HCT116 (cell line): ENCODE measurements around the gene STRBP. TPM values are rescaled to one million over a fixed set of nuclear protein-coding genes. Genes with fewer than 3 reads are reported as not detected.

Experiments used
- ATAC-seq: fragments of 200-7000 bp; cut with Tn5 transposase; 2 replicates; pipeline ENCODE4 v1.9.1; 2020; ENCODE audit warnings: mild to moderate bottlenecking, moderate library complexity
- BruUV-seq: library from RNA; stranded (reverse); fragments of 400-500 nt; replicated peaks from 2 replicates; lab custom pipeline; 2021; lab: Mats Ljungman, UMichigan
- CTCF ChIA-PET: fragments of 300-600 bp; sonication (Branson Sonifier 250); formaldehyde crosslinking; loops from one replicate; lab custom pipeline; 2021; ENCODE audit warnings: antibody characterized with exemption; lab: Charles Lee
- POLR2A ChIA-PET: fragments of 300-600, 350-600 bp; sonication (Branson Sonifier 250); formaldehyde crosslinking; loops from one replicate; lab custom pipeline; 2021; ENCODE audit warnings: antibody characterized with exemption; lab: Charles Lee
- RAD21 ChIA-PET, 2 experiments: fragments of 300-600 bp; sonication (Branson Sonifier 250); formaldehyde crosslinking; loops; one replicate each; lab custom pipeline; 2023; ENCODE audit warnings: low total read pairs in 2 of 2; ENCODE audit not compliant: uncharacterized antibody in 2 of 2, unreplicated experiment in 2 of 2, low non-redundant PET in 1 of 2; lab: Charles Lee
- DNase-seq: peaks from one replicate; pipeline ENCODE4 v3.0.0-alpha.2; 2010; ENCODE audit warnings: low read depth, low spot score
- H2AFZ ChIP-seq: fragments of 200-600 bp; shearing (Covaris generic), sonication (generic); 2 replicates; pipeline ENCODE4 v1.6.1; 2017; ENCODE audit warnings: low read depth, mixed run types, mixed read lengths, antibody characterized with exemption, low read length; ENCODE audit not compliant: poor library complexity, severe bottlenecking
- H3K27ac ChIP-seq: 2 replicates; pipeline ENCODE4 v1.5.1; 2012; ENCODE audit warnings: low read depth, low read length
- H3K27me3 ChIP-seq: fragments of 200-600 bp; sonication (generic); 2 replicates; pipeline ENCODE4 v1.6.1; 2016; ENCODE audit warnings: mixed run types, low read length, mixed read lengths; ENCODE audit not compliant: insufficient read depth
- H3K36me3 ChIP-seq, 2 experiments: fragments of 200-500 bp in 1 of 2; fragments of 200-600 bp in 1 of 2; sonication (Bioruptor generic) in 1 of 2; sonication (generic) in 1 of 2; 2 replicates each; pipeline versions ENCODE4 v1.5.1 to v1.6.1; 2014 to 2016; ENCODE audit warnings: low read length in 2 of 2, inconsistent platforms in 1 of 2, mixed read lengths in 1 of 2, mixed run types in 1 of 2; ENCODE audit not compliant: insufficient read depth in 2 of 2, control insufficient read depth in 1 of 2
- H3K4me1 ChIP-seq, 2 experiments: fragments of 200-600 bp in 1 of 2; sonication (generic) in 1 of 2; 2 replicates each; pipeline versions ENCODE4 v1.5.1 to v1.6.1; 2012 to 2017; ENCODE audit warnings: low read length in 2 of 2, inconsistent platforms in 1 of 2, mild to moderate bottlenecking in 1 of 2, mixed read lengths in 1 of 2, mixed run types in 1 of 2, moderate library complexity in 1 of 2; ENCODE audit not compliant: insufficient read depth in 2 of 2, control insufficient read depth in 1 of 2
- H3K4me2 ChIP-seq: fragments of 200-600 bp; sonication (generic); 2 replicates; pipeline ENCODE4 v1.6.1; 2017; ENCODE audit warnings: mixed run types, low read length, mixed read lengths
- H3K4me3 ChIP-seq, 2 experiments: fragments of 200-600 bp in 1 of 2; sonication (generic) in 1 of 2; replicated peaks in 1 of 2; 2 replicates each; pipeline ENCODE4 v1.5.1; 2011 to 2016; ENCODE audit warnings: low read length in 2 of 2, control low read depth in 1 of 2, low read depth in 1 of 2, mild to moderate bottlenecking in 1 of 2, mixed read lengths in 1 of 2, mixed run types in 1 of 2
- H3K79me2 ChIP-seq: fragments of 200-600 bp; sonication (generic); 2 replicates; pipeline ENCODE4 v1.6.1; 2017; ENCODE audit warnings: mild to moderate bottlenecking, mixed run types, low read length, moderate library complexity, mixed read lengths; ENCODE audit not compliant: insufficient read depth
- H3K9ac ChIP-seq: fragments of 200-600 bp; sonication (generic); 2 replicates; pipeline ENCODE4 v1.6.1; 2016; ENCODE audit warnings: low read length, mixed read lengths
- H3K9me2 ChIP-seq: fragments of 200-600 bp; sonication (generic), shearing (Covaris generic); 2 replicates; pipeline ENCODE4 v1.6.1; 2017; ENCODE audit warnings: mixed run types, mild to moderate bottlenecking, moderate library complexity; ENCODE audit not compliant: insufficient read depth
- H3K9me3 ChIP-seq, 2 experiments: fragments of 200-500 bp in 1 of 2; fragments of 200-600 bp in 1 of 2; sonication (Bioruptor generic) in 1 of 2; sonication (generic) in 1 of 2; 2 replicates each; pipeline ENCODE4 v1.6.1; 2014 to 2017; ENCODE audit warnings: low read length in 2 of 2, mixed read lengths in 2 of 2, inconsistent platforms in 1 of 2, low read depth in 1 of 2, mild to moderate bottlenecking in 1 of 2, mixed run types in 1 of 2, moderate library complexity in 1 of 2; ENCODE audit not compliant: control insufficient read depth in 1 of 2, insufficient read depth in 1 of 2
- H4K20me1 ChIP-seq: fragments of 200-600 bp; sonication (generic), shearing (Covaris generic); 2 replicates; pipeline ENCODE4 v1.6.1; 2017; ENCODE audit warnings: mixed run types, mild to moderate bottlenecking, moderate library complexity; ENCODE audit not compliant: insufficient read depth
- CBX3 ChIP-seq: IDR thresholded peaks from 2 replicates; pipeline ENCODE4 v1.6.1; 2012; ENCODE audit warnings: low read depth
- CEBPB ChIP-seq: IDR thresholded peaks from 2 replicates; pipeline ENCODE4 v1.6.1; 2012; ENCODE audit warnings: low read depth
- EGR1 ChIP-seq: IDR thresholded peaks from 2 replicates; pipeline ENCODE4 v1.6.1; 2012; ENCODE audit warnings: low read depth
- EZH2 ChIP-seq: fragments of 200-600 bp; sonication (generic); IDR thresholded peaks from 2 replicates; pipeline ENCODE4 v1.6.1; 2017; ENCODE audit warnings: antibody characterized with exemption, mixed run types
- FOSL1 ChIP-seq: IDR thresholded peaks from 2 replicates; pipeline ENCODE4 v1.6.1; 2012; ENCODE audit warnings: low read depth
- JUND ChIP-seq: IDR thresholded peaks from 2 replicates; pipeline ENCODE4 v1.6.1; 2012
- RAD21 ChIP-seq: IDR thresholded peaks from 2 replicates; pipeline ENCODE4 v1.6.1; 2012; ENCODE audit warnings: low read depth, mild to moderate bottlenecking
- SIN3A ChIP-seq: IDR thresholded peaks from 2 replicates; pipeline ENCODE4 v1.6.1; 2012; ENCODE audit warnings: low read depth
- SP1 ChIP-seq: IDR thresholded peaks from 2 replicates; pipeline ENCODE4 v1.6.1; 2012; ENCODE audit warnings: low read depth
- TCF7L2 ChIP-seq: IDR thresholded peaks from 2 replicates; pipeline ENCODE4 v1.7.0; 2011; ENCODE audit warnings: borderline replicate concordance, inconsistent platforms; ENCODE audit not compliant: insufficient read depth, insufficient read length; ENCODE audit errors: extremely low read depth
- YY1 ChIP-seq: IDR thresholded peaks from 2 replicates; pipeline ENCODE4 v1.6.1; 2011; ENCODE audit warnings: low read length, low read depth, moderate library complexity, mild to moderate bottlenecking; ENCODE audit not compliant: insufficient replicate concordance; ENCODE audit errors: extremely low read depth
- intact Hi-C: fragments of 100-400 bp; cut with micrococcal nuclease; formaldehyde crosslinking; loops from 2 replicates; pipeline ENCODE4 v1.10.0; 2022
- total RNA-seq: library from RNA; stranded (reverse); gene quantifications from one replicate; pipeline ENCODE4 v1.2.1, GENCODE V29; 2021; ENCODE audit not compliant: unreplicated experiment
- TF ChIP-seq, protein P1 (sequence below), 3 experiments: fragments of 200-600 bp in 1 of 3; sonication (generic) in 1 of 3; IDR thresholded peaks in 2 of 3; conservative IDR thresholded peaks in 1 of 3; 2 replicates each; pipeline ENCODE4 v1.5.1; 2012 to 2017; ENCODE audit warnings: low read depth in 2 of 3, low read length in 2 of 3, antibody characterized with exemption in 1 of 3, borderline replicate concordance in 1 of 3, control low read depth in 1 of 3, mild to moderate bottlenecking in 1 of 3, mixed read lengths in 1 of 3, mixed run types in 1 of 3, moderate library complexity in 1 of 3; ENCODE audit not compliant: insufficient read depth in 1 of 3

The STRBP gene
- total RNA-seq, 1 experiment from 2014 or later = 30.4 TPM

DNA sequence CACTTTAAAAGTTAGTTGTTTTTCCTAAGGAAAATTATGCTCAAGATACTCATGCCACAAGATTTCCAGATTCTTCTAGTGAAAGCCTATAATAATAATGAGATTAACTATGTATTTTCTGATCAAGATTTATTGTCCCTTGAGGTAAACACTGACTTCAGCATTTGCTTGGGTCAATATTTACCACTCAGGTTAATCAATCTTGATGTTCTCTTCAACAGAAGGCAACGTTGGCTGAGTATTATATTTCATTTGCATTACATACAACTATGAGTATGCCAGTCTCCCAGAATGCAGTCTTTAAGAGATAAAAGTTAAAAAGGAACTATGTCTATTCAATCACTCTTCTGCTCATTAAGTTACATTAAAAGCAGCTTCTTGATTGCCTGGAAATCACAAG, 119.3 kb downstream of the STRBP start:
- RAD21 ChIA-PET = no interaction called here
- Histone ChIP-seq H3K9me3 (no peaks in the 10 kb centered on the region), H3K9ac (no peak overlapping the region), H3K27me3 (no peaks in the 10 kb centered on the region), H4K20me1 (no peaks in the 10 kb centered on the region), H3K4me1 (no peaks in the 10 kb centered on the region), H2AFZ (no peak overlapping the region), H3K9me2 (no peaks in the 10 kb centered on the region), H3K79me2 (no peaks in the 10 kb centered on the region), H3K36me3 (no peaks in the 10 kb centered on the region), H3K4me2 (no peak overlapping the region), H3K4me3 (no peak overlapping the region), H3K27ac (no peak overlapping the region)
- POLR2A ChIA-PET = no interaction called here
- ATAC-seq (no peak), DNase-seq (no peak)
- TF ChIP-seq JUND (no peak), CBX3 (no peak), SIN3A (no peak), SP1 (no peak), CEBPB (no peak), EGR1 (no peak), FOSL1 (no peak), RAD21 (no peak), EZH2 (no peak), YY1 (no peak), TCF7L2 (no peak)
- TF ChIP-seq, protein P1, sequence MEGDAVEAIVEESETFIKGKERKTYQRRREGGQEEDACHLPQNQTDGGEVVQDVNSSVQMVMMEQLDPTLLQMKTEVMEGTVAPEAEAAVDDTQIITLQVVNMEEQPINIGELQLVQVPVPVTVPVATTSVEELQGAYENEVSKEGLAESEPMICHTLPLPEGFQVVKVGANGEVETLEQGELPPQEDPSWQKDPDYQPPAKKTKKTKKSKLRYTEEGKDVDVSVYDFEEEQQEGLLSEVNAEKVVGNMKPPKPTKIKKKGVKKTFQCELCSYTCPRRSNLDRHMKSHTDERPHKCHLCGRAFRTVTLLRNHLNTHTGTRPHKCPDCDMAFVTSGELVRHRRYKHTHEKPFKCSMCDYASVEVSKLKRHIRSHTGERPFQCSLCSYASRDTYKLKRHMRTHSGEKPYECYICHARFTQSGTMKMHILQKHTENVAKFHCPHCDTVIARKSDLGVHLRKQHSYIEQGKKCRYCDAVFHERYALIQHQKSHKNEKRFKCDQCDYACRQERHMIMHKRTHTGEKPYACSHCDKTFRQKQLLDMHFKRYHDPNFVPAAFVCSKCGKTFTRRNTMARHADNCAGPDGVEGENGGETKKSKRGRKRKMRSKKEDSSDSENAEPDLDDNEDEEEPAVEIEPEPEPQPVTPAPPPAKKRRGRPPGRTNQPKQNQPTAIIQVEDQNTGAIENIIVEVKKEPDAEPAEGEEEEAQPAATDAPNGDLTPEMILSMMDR (IDR thresholded peaks at IDR 0.05 in 2 of 3, conservative IDR thresholded peaks at IDR 0.05 in 1 of 3; ENCODE audit: borderline replicate concordance in 1 of 3, insufficient read depth in 1 of 3, low read depth in 2 of 3, low read length in 2 of 3) = no peak
- CTCF ChIA-PET = no interaction called here
- intact Hi-C loops = loop anchor here (10.0 kb wide), 1 partner anchor 1446 kb away; no protein-coding TSS in a partner anchor
- BruUV-seq = no TSS peak
